ENCODE results near the gene CTSA. TPM values are rescaled to one million over a fixed set of nuclear protein-coding genes. Genes with fewer than 3 reads are reported as not detected.

The CTSA gene
- total RNA-seq, 1 donor from 2014 or later, result 172 TPM

GRCh38 chr20:45940469-45940868 is 49.3 kb downstream of the CTSA start:
- no peak for DNase-seq (ENCODE audit: low spot score)
- no peak for TF ChIP-seq CTCF (IDR thresholded peaks at IDR 0.05)
- Mint-ChIP-seq H3K36me3 (ENCODE audit: low read depth) (peaks cover 25% of the 10 kb centered on the region), H3K9me3 (ENCODE audit: low read depth) (no peaks in the 10 kb centered on the region), H3K27ac (ENCODE audit: unreplicated experiment) (no peak overlapping the region), H3K4me3 (ENCODE audit: unreplicated experiment) (no peak overlapping the region), H3K4me1 (ENCODE audit: low read depth) (peaks cover 13% of the 10 kb centered on the region), H3K27me3 (ENCODE audit: low read depth) (no peaks in the 10 kb centered on the region)

GRCh38 chr20:45943613-45944012 is 52.5 kb downstream of the CTSA start:
- Mint-ChIP-seq H3K27ac (ENCODE audit: unreplicated experiment) (no peak overlapping the region), H3K4me3 (ENCODE audit: unreplicated experiment) (no peak overlapping the region), H3K4me1 (ENCODE audit: low read depth) (peaks cover 5% of the 10 kb centered on the region), H3K27me3 (ENCODE audit: low read depth) (no peaks in the 10 kb centered on the region), H3K9me3 (ENCODE audit: low read depth) (no peaks in the 10 kb centered on the region), H3K36me3 (ENCODE audit: low read depth) (peaks cover 20% of the 10 kb centered on the region)
- no peak for TF ChIP-seq CTCF (IDR thresholded peaks at IDR 0.05)
- no peak for DNase-seq (ENCODE audit: low spot score)

- no peaks in the 10 kb centered on the region for H3K9me3 Mint-ChIP-seq (ENCODE audit: low read depth)
- H3K27ac Mint-ChIP-seq (ENCODE audit: unreplicated experiment), result peak overlapping the region; percentile 58
- H3K27me3 Mint-ChIP-seq (ENCODE audit: low read depth), result no peaks in the 10 kb centered on the region
- no peak overlapping the region for H3K4me3 Mint-ChIP-seq (ENCODE audit: unreplicated experiment)
- no peak for DNase-seq (ENCODE audit: low spot score)
- no peak for TF ChIP-seq CTCF (IDR thresholded peaks at IDR 0.05)
- peaks cover 5% of the 10 kb centered on the region for H3K4me1 Mint-ChIP-seq (ENCODE audit: low read depth)
- H3K36me3 Mint-ChIP-seq (ENCODE audit: low read depth), result peaks cover 24% of the 10 kb centered on the region
Observed at GRCh38 chr20:45944151-45944964, 53.2 kb downstream of the CTSA start.

GRCh38 chr20:45944965-45945677 is 54.0 kb downstream of the CTSA start:
- H3K36me3 Mint-ChIP-seq (ENCODE audit: low read depth), result peaks cover 21% of the 10 kb centered on the region

More at GRCh38 chr20:45944965-45945677, 54.0 kb downstream of the CTSA start:
- H3K27me3 Mint-ChIP-seq (ENCODE audit: low read depth), result no peaks in the 10 kb centered on the region
- peak; percentile 32 for TF ChIP-seq CTCF (IDR thresholded peaks at IDR 0.05)
- H3K27ac Mint-ChIP-seq (ENCODE audit: unreplicated experiment), result peak overlapping the region; percentile 45
- no peak for DNase-seq (ENCODE audit: low spot score)
- H3K4me3 Mint-ChIP-seq (ENCODE audit: unreplicated experiment), result no peak overlapping the region
- peaks cover 5% of the 10 kb centered on the region for H3K4me1 Mint-ChIP-seq (ENCODE audit: low read depth)
- H3K9me3 Mint-ChIP-seq (ENCODE audit: low read depth), result no peaks in the 10 kb centered on the region
